GM21737 (cell line): ENCODE results near the gene MEGF6.

Source experiments
- ATAC-seq: cut with Tn5 transposase; IDR thresholded peaks from one replicate; pipeline ENCODE4 v1.9.1; 2021; ENCODE audit warnings: mild to moderate bottlenecking, moderate library complexity; ENCODE audit not compliant: unreplicated experiment

MEGF6 gene

DNA sequence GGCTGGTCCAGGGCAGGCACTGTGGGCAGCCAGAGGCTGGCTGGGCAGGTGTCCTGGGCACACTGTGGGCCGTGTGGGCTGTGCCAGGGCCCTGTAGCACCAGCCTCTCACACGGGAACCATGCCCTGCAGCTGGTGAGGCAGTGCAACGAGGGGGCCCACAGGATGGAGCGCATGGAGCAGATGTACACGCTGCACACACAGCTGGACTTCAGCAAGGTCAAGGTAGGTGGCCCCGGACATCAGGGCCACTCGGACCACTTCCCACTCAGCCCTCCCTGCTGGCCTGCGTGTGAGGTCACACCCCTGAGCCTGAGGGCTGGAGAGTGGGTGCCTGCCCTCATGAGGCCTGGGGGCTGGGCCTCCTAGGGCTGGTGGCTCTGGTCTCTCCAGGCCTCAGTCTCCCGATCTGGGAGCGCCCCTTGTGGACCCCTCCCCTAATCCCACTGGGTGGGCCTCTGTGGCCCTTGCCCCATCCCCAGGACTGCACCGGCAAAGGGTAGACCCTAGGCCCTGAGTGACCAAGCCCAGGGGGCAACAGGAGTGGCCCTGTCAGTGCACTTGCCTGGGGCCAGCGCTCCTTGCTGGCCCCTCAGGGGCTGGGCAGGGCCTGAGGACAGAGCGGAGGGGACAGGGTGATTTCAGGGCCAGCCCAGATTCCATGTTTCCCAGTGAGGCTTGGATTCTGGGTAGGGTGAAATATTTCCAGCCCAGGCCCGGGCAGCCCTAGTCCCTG, 135.3 kb downstream of the MEGF6 start:
- ATAC-seq = no peak

DNA sequence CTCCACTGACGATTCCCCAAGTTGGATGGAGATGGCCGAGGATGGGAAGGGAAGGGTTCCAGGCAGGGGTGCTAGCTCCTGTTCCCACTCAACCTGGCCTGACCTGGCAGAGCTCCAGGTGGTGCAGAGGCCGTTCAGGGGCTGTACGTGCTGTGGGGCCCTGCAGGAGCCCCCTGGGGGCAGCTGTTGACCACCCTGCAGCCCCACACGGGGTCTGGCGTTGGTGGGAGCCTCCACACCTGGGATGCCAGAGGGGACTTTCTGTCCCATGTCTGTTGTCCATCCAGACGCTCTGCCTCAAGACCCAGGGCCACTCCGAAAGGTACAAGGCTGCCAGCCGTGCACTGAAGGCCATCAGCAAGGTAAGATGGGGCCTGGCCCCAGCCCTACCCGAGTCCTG, 136.9 kb downstream of the MEGF6 start:
- no peak for ATAC-seq

- ATAC-seq = no peak
Observed at GRCh38 chr1:3474016-3474415, 137.3 kb downstream of the MEGF6 start.

DNA sequence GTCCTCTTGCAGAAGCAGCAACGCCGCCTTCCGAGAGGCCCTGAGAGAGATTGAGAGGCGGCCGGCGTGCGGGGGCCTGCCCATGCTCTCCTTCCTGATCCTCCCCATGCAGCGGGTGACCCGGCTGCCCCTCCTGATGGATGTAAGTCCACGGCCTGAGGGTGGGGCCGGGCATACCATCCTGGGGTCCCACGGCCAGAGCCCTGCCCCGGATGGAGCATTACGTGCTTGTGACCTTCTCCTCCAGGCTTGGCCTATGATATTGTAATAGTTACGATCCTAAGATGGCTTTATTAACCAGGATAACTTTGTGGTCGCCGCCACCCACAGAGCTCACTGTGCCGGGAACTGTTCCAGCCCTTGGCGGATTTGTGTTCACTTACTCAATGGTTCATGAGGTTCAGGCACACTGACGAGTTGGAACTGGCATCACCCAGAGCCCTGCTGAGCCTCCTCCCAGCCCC, 137.9 kb downstream of the MEGF6 start:
- ATAC-seq = no peak

DNA sequence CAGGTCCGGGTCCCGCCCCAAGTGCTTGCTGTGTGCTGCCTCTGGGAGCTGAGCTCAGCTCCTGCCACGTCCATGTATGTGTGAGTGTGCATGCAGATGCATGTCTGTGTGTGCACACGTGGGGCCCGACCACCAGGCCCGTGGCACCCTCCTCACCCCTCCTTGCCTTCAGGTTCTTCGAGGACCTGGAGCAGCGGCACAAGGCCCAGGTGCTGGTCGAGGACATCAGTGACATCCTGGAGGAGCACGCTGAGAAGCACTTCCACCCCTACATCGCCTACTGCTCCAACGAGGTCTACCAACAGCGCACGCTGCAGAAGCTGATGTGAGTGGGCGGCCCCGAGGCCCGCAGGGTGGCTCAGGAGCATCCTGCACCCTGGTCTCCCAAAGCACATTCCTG, 138.4 kb downstream of the MEGF6 start:
- no peak for ATAC-seq

- ATAC-seq = no peak
Observed at GRCh38 chr1:3472088-3472850, 139.0 kb downstream of the MEGF6 start.

GRCh38 chr1:3471356-3472087, 139.8 kb downstream of the MEGF6 start:
- no peak for ATAC-seq

GRCh38 chr1:3470650-3471355, 140.5 kb downstream of the MEGF6 start:
- no peak for ATAC-seq

DNA sequence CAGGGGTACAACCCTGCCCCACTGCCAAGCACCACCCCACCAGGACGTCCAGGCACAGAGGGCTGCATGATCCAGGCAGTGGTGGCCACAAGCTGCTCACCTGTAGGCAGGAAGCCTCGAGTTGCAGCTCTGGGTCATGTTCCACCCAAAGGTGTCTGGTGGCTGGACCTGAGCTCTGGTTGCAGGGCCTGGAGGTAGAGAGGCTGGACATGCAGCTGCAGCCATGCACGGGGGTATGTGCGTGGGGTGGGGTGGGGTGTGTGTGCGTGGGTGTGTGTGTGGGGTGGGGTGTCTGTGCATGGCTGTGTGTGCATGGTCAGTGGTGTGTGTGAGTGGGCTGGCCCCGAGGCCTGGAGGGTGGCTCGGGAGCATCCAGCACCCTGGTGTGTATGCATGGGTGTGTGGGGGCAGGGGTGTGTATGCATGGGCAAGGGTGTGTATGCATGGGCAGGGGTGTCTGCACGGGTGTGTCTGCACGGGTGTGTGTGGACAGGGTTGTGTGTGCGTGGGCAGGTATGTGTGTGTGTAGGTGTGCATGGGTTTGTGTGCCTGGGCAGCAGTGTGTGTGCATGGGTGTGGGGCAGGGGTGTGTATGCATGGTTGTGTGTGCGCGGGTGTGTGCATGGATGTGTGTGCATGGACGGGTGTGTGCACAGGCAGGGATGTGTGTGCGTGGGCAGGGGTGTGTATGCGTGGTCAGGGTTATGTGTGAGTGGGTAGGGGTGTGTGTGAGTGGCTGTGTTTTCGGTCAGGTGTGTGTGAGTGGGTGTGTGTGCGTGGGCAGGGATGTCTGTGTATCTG, 141.3 kb downstream of the MEGF6 start:
- no peak for ATAC-seq

GRCh38 chr1:3469104-3469848, 142.0 kb downstream of the MEGF6 start:
- ATAC-seq = no peak

DNA sequence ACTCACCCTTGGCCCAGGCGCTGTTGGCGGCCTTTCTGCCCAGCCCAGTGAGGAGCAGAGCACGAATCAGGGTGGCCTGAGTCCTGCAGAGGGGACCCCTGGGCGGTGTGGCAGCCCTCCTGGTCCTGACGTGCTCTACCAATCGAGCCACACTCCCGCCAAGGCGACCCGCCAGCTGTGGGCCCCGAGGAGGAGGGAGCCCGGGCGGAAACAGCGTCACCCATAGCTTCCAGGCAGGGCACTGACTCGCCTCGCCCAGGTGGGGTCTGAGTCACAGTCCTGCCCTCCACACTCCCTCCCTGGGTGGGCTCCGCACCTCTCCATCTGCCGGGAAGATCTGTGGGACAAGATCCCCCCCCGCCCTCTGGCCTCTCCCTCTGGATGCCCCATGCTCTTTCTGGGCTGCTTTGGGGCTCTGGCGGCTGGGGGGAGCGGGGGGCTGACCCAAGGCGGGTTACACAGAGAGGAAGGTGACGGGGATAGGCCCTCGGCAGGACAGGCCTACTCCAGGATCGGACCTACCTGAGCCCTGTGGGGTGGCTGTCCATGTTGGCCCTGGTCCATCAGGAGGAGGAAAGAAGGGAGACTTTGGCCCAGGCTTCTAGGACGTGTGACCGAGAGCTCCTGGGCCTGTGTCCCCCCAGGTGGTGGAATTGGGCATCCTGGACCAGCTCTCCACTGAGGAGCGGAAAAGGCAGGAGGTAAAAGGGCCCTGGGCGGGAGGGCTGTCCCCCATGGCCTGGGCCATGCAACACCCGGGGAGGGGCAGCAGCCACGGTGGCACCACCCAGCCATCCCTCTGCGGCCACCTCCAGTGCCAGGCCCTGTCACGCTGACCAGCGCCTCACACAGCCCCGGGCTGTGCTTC, 142.8 kb downstream of the MEGF6 start:
- no peak for ATAC-seq

GRCh38 chr1:3467096-3468036, 143.9 kb downstream of the MEGF6 start:
- ATAC-seq = no peak

DNA sequence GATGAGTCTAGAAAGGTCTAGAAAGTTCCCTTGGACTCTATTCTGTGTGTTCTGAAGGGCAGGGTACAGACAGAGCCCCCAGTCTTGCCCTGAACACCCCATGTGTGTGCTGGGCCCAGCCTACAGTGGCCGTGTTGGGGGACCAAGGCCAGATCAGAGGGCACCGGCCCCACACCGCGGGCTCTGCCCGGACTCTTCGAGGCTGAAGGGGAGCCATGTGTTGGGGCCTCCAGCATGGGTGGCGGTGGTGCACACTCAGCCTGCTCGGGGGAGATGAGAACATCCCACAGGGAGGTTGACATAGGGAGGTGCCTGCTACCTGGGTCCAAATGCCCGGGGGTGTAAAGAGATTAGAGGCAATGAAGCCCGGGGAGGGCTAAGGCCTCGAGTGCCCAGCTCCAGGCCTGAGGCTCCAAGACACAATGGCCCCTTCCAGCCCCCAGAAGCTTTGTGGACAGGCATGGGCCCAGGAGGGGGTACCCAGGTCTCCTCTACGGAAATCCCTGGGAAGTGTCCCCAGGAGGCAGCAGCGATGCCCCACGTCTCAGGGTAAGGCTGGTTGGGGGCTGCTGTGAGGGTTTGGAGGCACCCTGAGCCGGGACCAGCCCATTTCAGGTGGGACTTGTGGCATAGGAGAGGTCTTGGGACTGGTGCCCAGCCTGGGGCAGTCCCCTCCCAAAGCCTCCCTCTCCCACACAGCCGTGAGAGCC, 144.8 kb downstream of the MEGF6 start:
- ATAC-seq = no peak

DNA sequence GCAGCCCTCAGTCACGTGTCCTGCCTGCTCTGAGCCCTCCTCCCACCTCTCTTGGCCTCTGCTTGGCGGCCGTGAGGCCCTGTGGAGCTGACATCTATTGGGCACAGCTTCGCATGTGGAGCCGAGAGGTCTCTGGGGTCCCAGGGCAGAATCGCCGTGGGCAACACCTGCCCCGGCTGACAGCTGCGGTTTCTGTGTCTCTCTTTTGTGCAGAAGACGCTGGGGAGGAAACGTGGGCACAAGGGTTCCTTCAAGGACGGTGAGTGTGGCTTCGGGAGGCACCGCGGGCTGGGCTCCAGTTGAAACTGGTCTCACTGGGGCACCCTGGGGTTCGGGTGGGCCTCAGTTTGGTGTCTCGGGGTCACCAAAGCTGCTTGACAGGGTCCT, 145.4 kb downstream of the MEGF6 start:
- ATAC-seq = no peak

GRCh38 chr1:3465091-3465934, 146.0 kb downstream of the MEGF6 start:
- ATAC-seq = no peak

DNA sequence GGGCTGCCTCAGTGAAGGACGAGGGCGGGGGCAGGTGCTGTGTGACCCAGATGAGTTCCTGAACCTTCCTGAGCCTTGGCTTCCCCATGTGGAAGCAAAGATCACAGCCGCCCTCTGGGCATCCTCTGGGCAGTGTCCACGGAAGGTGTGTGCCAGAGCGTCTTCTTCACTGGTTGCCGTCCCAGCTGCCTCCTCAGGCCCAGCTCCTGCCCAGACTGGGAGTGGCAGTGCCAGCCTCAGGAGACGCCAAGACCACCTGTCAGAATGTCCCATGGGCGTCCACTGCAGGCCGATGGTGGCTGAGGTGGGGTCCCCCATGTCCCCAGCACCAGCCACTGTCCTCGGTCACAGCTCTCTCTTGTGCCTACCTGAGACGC, 146.7 kb downstream of the MEGF6 start:
- ATAC-seq = no peak
